SJCRH30 (cell line): ENCODE data around the gene LCN2. TPM values are rescaled to one million over a fixed set of nuclear protein-coding genes. Genes with fewer than 3 reads are reported as not detected.
A peak's percentile ranks its signal among the peaks of the same experiment; 100 is the strongest.
"Not testable (repeated sequence)": the region's sequence is repeated elsewhere in the genome, so short reads cannot be mapped to it uniquely, and the experiment has no call there.

Experiments
- DNase-seq, 2 experiments: peaks; one replicate each; pipeline ENCODE4 v3.0.0-alpha.2; 2015 to 2020
- H3K27ac ChIP-seq: fragments of 250-450 bp; sonication (Bioruptor Pico); 2 replicates; pipeline ENCODE4 v1.5.1; 2020; ENCODE audit warnings: mild to moderate bottlenecking, moderate library complexity
- H3K27me3 ChIP-seq: fragments of 250-450 bp; sonication (Bioruptor Pico); 2 replicates; pipeline ENCODE4 v1.5.1; 2020; ENCODE audit warnings: mild to moderate bottlenecking, moderate library complexity
- H3K36me3 ChIP-seq: fragments of 250-450 bp; sonication (Bioruptor Pico); 2 replicates; pipeline ENCODE4 v1.5.1; 2020; ENCODE audit warnings: mild to moderate bottlenecking, moderate library complexity
- H3K4me1 ChIP-seq: fragments of 250-450 bp; sonication (Bioruptor Pico); 2 replicates; pipeline ENCODE4 v1.5.1; 2020; ENCODE audit warnings: mild to moderate bottlenecking, moderate library complexity
- H3K4me3 ChIP-seq: fragments of 250-450 bp; sonication (Bioruptor Pico); 2 replicates; pipeline ENCODE4 v1.5.1; 2020; ENCODE audit warnings: mild to moderate bottlenecking, moderate library complexity
- H3K9me3 ChIP-seq: fragments of 250-450 bp; sonication (Bioruptor Pico); replicated peaks from 2 replicates; pipeline ENCODE4 v1.5.1; 2020; ENCODE audit warnings: mild to moderate bottlenecking, moderate library complexity
- total RNA-seq: library from RNA; depleted of rRNA; stranded (reverse); fragments of >200 nt; shearing (Covaris generic); gene quantifications from 2 replicates; pipeline ENCODE4 v1.2.3, GENCODE V29; 2014

Gene LCN2
- total RNA-seq, 1 experiment from 2014 or later, result not detected

- Histone ChIP-seq H3K27me3 (no peaks in the 10 kb centered on the region), H3K36me3 (peaks cover 53% of the 10 kb centered on the region), H3K4me3 (no peak overlapping the region), H3K4me1 (peaks cover 20% of the 10 kb centered on the region), H3K9me3 (no peaks in the 10 kb centered on the region), H3K27ac (no peak overlapping the region)
- no peak for DNase-seq
Measured at GRCh38 chr9:128108269-128109049, 40.8 kb upstream of the LCN2 start.

DNA sequence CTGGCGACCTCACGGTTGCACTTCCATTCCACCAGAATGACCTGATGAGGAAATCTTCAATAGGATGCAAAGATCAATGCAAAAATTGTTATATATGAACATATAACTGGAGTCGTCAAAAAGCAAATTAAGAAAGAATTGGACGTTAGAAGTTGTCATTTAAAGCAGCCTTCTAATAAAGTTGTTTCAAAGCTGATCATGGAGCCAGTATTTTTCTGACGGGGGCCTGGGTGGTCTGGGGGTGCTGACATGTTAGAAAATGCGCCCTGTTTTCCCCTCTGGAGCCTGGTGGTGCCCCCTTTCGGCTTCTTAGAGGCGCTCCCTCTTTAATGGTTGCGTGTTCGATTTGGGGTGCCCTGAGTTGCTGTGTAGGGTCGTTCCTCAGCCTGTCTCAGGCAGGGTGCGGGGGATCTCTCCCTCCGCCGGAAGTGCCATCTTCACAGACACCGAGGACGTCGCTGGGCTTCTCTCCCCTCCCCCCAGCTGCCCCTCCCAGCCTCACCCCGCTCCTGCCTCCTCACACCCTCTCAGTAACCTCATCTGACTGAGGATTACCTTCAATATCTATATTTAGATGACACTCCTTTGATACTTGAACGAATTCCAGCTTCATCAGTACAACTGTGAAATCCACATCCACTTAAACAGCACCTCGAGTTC lies 40.1 kb upstream of the LCN2 start:
- Histone ChIP-seq H3K4me3 (no peak overlapping the region), H3K4me1 (peaks cover 13% of the 10 kb centered on the region), H3K36me3 (peaks cover 48% of the 10 kb centered on the region), H3K27ac (no peak overlapping the region), H3K9me3 (no peaks in the 10 kb centered on the region), H3K27me3 (no peaks in the 10 kb centered on the region)
- DNase-seq, result no peak

- H3K4me3 ChIP-seq, DNase-seq, H3K9me3 ChIP-seq, H3K27me3 ChIP-seq, H3K4me1 ChIP-seq, H3K27ac ChIP-seq: not testable (repeated sequence)
- peaks cover 31% of the 10 kb centered on the region for H3K36me3 ChIP-seq
Measured at GRCh38 chr9:128111726-128112125, 37.5 kb upstream of the LCN2 start.

GRCh38 chr9:128113526-128114325 lies 35.5 kb upstream of the LCN2 start:
- H3K27me3 ChIP-seq, result no peaks in the 10 kb centered on the region
- no peak overlapping the region for H3K27ac ChIP-seq
- H3K4me1 ChIP-seq, result no peaks in the 10 kb centered on the region
- DNase-seq, result no peak
- no peaks in the 10 kb centered on the region for H3K9me3 ChIP-seq
- H3K4me3 ChIP-seq, result no peak overlapping the region
- H3K36me3 ChIP-seq, result peaks cover 12% of the 10 kb centered on the region; the same call in 1 of the 2 replicates

- Histone ChIP-seq H3K4me1 (peaks cover 6% of the 10 kb centered on the region), H3K9me3 (no peaks in the 10 kb centered on the region), H3K27ac (no peak overlapping the region), H3K27me3 (no peaks in the 10 kb centered on the region), H3K4me3 (no peak overlapping the region), H3K36me3 (peaks cover 10% of the 10 kb centered on the region; the same call in 1 of the 2 replicates)
- no peak for DNase-seq
Measured at GRCh38 chr9:128114326-128115186, 34.7 kb upstream of the LCN2 start.

DNA sequence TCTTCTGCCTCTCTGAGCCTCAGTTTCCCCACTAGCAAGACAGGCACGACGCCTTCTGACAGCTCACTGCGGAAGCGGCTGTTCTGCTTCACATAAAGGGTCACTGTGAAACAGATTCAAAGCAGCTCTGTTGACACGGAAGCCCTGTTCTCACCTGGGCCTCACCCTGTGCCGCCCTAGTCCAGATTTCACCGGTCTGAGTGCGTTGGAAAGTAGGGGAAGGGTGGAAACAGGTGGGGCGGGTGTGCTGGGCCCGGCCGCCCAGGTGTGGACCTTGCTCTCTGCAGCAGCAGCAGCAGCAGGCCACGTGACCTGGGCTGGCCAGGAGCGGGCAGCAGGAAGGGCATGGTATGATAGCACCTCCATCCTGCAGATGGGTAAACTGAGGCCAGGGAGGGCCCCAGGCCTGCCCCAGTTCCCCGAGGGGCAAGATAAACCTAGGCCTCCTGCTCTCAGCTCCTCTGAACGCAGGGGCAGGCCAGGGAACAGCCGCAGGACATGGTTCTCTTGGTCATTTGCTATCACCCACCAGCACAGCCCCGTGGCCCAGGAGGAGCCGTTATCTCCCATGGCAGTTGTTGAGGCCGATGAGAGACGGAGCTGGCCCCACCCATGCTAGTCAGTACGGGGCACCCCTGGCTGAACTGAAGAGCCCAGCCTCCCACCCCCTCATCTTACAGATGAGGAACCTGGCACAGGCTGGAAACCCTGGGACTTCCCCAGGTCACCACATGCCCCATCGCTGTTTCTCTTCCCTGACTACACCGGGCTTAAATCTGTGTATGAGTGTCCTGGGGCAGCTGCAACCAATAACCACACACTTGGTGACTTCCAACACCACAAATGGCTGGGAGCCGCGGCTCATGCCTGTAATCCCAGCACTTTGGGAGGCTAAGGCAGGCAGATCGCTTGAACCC lies 33.8 kb upstream of the LCN2 start:
- Histone ChIP-seq H3K36me3 (peaks cover 7% of the 10 kb centered on the region), H3K27ac (no peak overlapping the region), H3K9me3 (no peaks in the 10 kb centered on the region), H3K27me3 (no peaks in the 10 kb centered on the region), H3K4me3 (no peak overlapping the region), H3K4me1 (peaks cover 8% of the 10 kb centered on the region)
- DNase-seq, result no peak

DNA sequence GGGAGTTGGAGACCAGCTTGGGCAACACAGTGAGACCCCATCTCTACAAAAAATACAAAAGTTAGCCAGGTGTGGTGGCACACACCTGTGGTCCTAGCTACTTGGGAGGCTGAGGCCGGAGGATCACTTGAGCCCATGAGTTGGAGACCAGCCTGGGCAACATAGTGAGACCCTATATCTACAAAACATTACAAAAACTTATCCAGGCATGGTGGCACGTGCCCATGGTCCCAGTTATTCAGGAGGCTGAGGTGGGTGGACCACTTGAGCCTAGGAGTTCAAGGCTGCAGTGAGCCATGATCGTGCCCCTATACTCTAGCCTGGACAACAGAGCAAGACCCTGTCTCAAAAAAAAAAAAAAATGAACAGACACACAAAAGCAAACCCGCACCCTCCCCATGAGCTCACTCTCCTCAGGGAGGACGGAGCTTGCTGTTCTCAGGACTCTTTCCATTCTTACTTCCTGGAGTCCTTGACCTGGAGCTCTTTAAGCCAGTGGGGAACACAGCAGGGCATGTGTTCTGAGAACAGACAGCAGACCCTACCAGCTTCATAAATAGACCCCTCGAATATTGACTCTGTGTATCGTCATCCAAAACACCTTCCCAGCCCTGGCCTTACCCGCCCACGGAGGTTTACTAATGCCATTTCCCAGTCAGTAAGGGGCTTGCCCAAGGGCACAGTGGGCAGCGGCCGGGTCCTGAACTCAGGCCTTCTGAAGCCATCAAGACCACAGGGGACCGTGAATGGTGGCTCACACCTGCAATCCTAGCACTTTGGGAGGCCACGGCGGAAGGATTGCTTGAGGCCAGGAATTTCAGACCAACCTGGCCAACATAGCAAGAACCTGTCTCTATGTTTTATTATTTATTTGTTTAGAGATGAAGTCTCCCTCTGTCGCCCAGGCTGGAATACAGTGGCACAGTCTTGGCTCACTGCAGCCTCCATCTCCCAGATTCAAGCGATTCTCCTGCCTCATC lies 32.9 kb upstream of the LCN2 start:
- Histone ChIP-seq H3K27ac (no peak overlapping the region), H3K9me3 (no peaks in the 10 kb centered on the region), H3K36me3 (peaks cover 4% of the 10 kb centered on the region), H3K4me1 (peaks cover 8% of the 10 kb centered on the region), H3K27me3 (no peaks in the 10 kb centered on the region), H3K4me3 (no peak overlapping the region)
- DNase-seq, result no peak

DNA sequence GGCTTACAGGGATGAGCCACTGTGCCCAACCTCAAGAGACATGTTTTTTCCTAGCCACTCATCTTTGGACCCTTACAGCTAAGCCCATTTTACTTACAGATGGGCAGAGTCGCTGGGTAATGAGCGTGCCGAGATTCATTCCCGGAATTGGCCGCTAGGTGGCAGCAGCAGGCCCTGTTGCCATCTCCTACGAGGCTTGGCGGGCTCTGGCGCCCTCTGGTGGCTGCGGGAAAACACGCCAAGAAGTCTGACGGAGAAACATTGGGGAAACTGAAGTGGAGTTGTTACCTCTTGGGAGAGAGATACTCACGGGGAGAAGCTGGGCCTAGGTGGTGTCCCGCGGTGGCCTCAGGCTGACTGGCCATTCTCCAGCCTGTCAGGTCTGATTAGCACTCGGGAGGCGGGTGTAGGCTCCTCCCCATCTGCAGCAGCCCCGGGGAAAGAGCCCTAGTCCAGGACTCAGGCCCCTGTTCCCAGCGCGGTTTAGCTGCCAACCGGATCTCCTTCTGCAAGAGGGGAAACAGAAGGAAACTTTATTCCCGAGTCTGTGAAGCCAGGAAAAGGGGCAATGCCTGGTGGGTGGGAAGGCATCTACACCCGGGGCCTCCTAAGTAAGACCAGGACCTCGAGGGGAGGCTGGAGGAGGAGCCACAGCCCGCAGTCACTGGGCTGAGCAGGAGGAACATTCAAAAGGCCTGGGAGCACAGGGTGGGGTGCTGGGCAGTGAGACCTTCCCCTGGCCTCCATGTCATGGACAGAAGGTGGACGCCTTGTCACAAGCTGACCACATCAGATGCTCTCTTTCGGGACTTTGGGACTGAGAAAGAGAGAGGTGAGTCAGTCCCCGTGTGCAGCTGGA lies 31.4 kb upstream of the LCN2 start:
- Histone ChIP-seq H3K27me3 (no peaks in the 10 kb centered on the region), H3K4me3 (no peak overlapping the region), H3K36me3 (peaks cover 8% of the 10 kb centered on the region), H3K27ac (no peak overlapping the region), H3K9me3 (no peaks in the 10 kb centered on the region), H3K4me1 (peaks cover 8% of the 10 kb centered on the region)
- DNase-seq, result peak; percentile 92 to 97

GRCh38 chr9:128118472-128118857 lies 30.8 kb upstream of the LCN2 start:
- peaks cover 8% of the 10 kb centered on the region for H3K4me1 ChIP-seq
- H3K9me3 ChIP-seq, result no peaks in the 10 kb centered on the region
- H3K27ac ChIP-seq, result no peak overlapping the region
- no peak for DNase-seq
- no peak overlapping the region for H3K4me3 ChIP-seq
- peaks cover 7% of the 10 kb centered on the region for H3K36me3 ChIP-seq
- H3K27me3 ChIP-seq, result no peaks in the 10 kb centered on the region

GRCh38 chr9:128118971-128119665 lies 30.1 kb upstream of the LCN2 start:
- DNase-seq, result peak; percentile 83 to 87

GRCh38 chr9:128120061-128120740 lies 29.1 kb upstream of the LCN2 start:
- peaks cover 13% of the 10 kb centered on the region for H3K36me3 ChIP-seq
- no peak overlapping the region for H3K4me3 ChIP-seq

More at GRCh38 chr9:128118971-128119665, 30.1 kb upstream of the LCN2 start:
- Histone ChIP-seq H3K4me3 (no peak overlapping the region), H3K27ac (no peak overlapping the region), H3K4me1 (peaks cover 8% of the 10 kb centered on the region), H3K36me3 (peaks cover 5% of the 10 kb centered on the region), H3K9me3 (no peaks in the 10 kb centered on the region), H3K27me3 (no peaks in the 10 kb centered on the region)

More at GRCh38 chr9:128120061-128120740, 29.1 kb upstream of the LCN2 start:
- DNase-seq, result no peak
- Histone ChIP-seq H3K27ac (no peak overlapping the region), H3K27me3 (no peaks in the 10 kb centered on the region), H3K9me3 (no peaks in the 10 kb centered on the region), H3K4me1 (peaks cover 8% of the 10 kb centered on the region)
